H9 (cell line): ENCODE data around the gene IER5. TPM values are rescaled to one million over a fixed set of nuclear protein-coding genes. Genes with fewer than 3 reads are reported as not detected.

ENCODE experiments used
- DNase-seq: peaks from one replicate; pipeline ENCODE4 v3.0.0-alpha.2; 2017
- H2AFZ ChIP-seq: one replicate; pipeline ENCODE4 v1.6.1; 2013; ENCODE audit warnings: mild to moderate bottlenecking, low read length, control low read depth, moderate library complexity
- H2AK5ac ChIP-seq: 2 replicates; pipeline ENCODE4 v1.6.1; 2013; ENCODE audit warnings: low read length, control low read depth, mixed read lengths; ENCODE audit not compliant: insufficient read length
- H2BK120ac ChIP-seq: one replicate; pipeline ENCODE4 v1.6.1; 2013; ENCODE audit warnings: low read depth, mild to moderate bottlenecking, low read length, control low read depth, inconsistent platforms; ENCODE audit not compliant: poor library complexity, severe bottlenecking
- H2BK12ac ChIP-seq: 2 replicates; pipeline ENCODE4 v1.6.1; 2013; ENCODE audit warnings: low read length, control low read depth, mixed read lengths, low read depth; ENCODE audit not compliant: insufficient read length
- H2BK15ac ChIP-seq: 2 replicates; pipeline ENCODE4 v1.6.1; 2013; ENCODE audit warnings: low read depth, low read length, control low read depth
- H2BK20ac ChIP-seq: one replicate; pipeline ENCODE4 v1.6.1; 2013; ENCODE audit warnings: low read depth, mild to moderate bottlenecking, low read length, control low read depth, inconsistent platforms; ENCODE audit not compliant: poor library complexity, severe bottlenecking
- H2BK5ac ChIP-seq: 2 replicates; pipeline ENCODE4 v1.6.1; 2013; ENCODE audit warnings: low read length, control low read depth, mixed read lengths; ENCODE audit not compliant: insufficient read length
- H3K14ac ChIP-seq: 2 replicates; pipeline ENCODE4 v1.6.1; 2013; ENCODE audit warnings: low read length, control low read depth; ENCODE audit not compliant: insufficient read depth
- H3K18ac ChIP-seq: 2 replicates; pipeline ENCODE4 v1.6.1; 2013; ENCODE audit warnings: low read depth, mild to moderate bottlenecking, mixed read lengths, low read length, control low read depth; ENCODE audit not compliant: insufficient read length
- H3K23ac ChIP-seq: 2 replicates; pipeline ENCODE4 v1.6.1; 2013; ENCODE audit warnings: low read length, control low read depth, mixed read lengths, low read depth; ENCODE audit not compliant: insufficient read length
- H3K23me2 ChIP-seq: 2 replicates; pipeline ENCODE4 v1.6.1; 2013; ENCODE audit warnings: low read depth, mild to moderate bottlenecking, mixed read lengths, low read length, control low read depth; ENCODE audit not compliant: insufficient read length, poor library complexity, severe bottlenecking
- H3K27ac ChIP-seq: 2 replicates; pipeline ENCODE4 v1.5.1; 2013; ENCODE audit warnings: low read length, control low read depth, mixed read lengths, low read depth; ENCODE audit not compliant: insufficient read length
- H3K27me3 ChIP-seq: 2 replicates; pipeline ENCODE4 v1.6.1; 2013; ENCODE audit warnings: low read length, control low read depth, inconsistent platforms; ENCODE audit not compliant: insufficient read depth
- H3K4ac ChIP-seq: 2 replicates; pipeline ENCODE4 v1.6.1; 2013; ENCODE audit warnings: low read depth, mild to moderate bottlenecking, control low read depth, inconsistent platforms, low read length, moderate library complexity
- H3K4me1 ChIP-seq: 2 replicates; pipeline ENCODE4 v1.6.1; 2013; ENCODE audit warnings: low read length, control low read depth, inconsistent platforms; ENCODE audit not compliant: insufficient read depth
- H3K4me2 ChIP-seq: 2 replicates; pipeline ENCODE4 v1.6.1; 2013; ENCODE audit warnings: low read length, control low read depth, mixed read lengths; ENCODE audit not compliant: insufficient read length, insufficient read depth
- H3K56ac ChIP-seq: 2 replicates; pipeline ENCODE4 v1.6.1; 2013; ENCODE audit warnings: low read depth, mild to moderate bottlenecking, mixed read lengths, low read length, control low read depth; ENCODE audit not compliant: insufficient read length
- H3K79me1 ChIP-seq: 2 replicates; pipeline ENCODE4 v1.6.1; 2013; ENCODE audit warnings: low read depth, mild to moderate bottlenecking, moderate library complexity, low read length, control low read depth, inconsistent platforms; ENCODE audit not compliant: insufficient read depth, poor library complexity, severe bottlenecking
- H3K79me2 ChIP-seq: 2 replicates; pipeline ENCODE4 v1.6.1; 2013; ENCODE audit warnings: low read length, control low read depth, inconsistent platforms; ENCODE audit not compliant: insufficient read depth
- H3K9ac ChIP-seq: 2 replicates; pipeline ENCODE4 v1.6.1; 2013; ENCODE audit warnings: low read length, control low read depth, mixed read lengths; ENCODE audit not compliant: insufficient read length; ENCODE audit errors: extremely low read depth
- H3K9me3 ChIP-seq: one replicate; pipeline ENCODE4 v1.6.1; 2013; ENCODE audit warnings: low read depth, low read length, inconsistent platforms; ENCODE audit not compliant: control insufficient read depth
- H3T11ph ChIP-seq: one replicate; pipeline ENCODE4 v1.6.1; 2013; ENCODE audit warnings: mild to moderate bottlenecking, low read length, control low read depth, inconsistent platforms
- H4K20me1 ChIP-seq: one replicate; pipeline ENCODE4 v1.6.1; 2013; ENCODE audit not compliant: control insufficient read depth, insufficient read length, insufficient read depth
- H4K5ac ChIP-seq: 2 replicates; pipeline ENCODE4 v1.6.1; 2013; ENCODE audit warnings: low read depth, mild to moderate bottlenecking, mixed read lengths, low read length, control low read depth; ENCODE audit not compliant: insufficient read length
- H4K8ac ChIP-seq: replicated peaks from 2 replicates; pipeline ENCODE4 v1.6.1; 2013; ENCODE audit warnings: low read length, control low read depth, mixed read lengths, low read depth; ENCODE audit not compliant: insufficient read length
- H4K91ac ChIP-seq: 2 replicates; pipeline ENCODE4 v1.6.1; 2013; ENCODE audit warnings: low read depth, mild to moderate bottlenecking, moderate library complexity, mixed read lengths, low read length, control low read depth; ENCODE audit not compliant: insufficient read length
- H3K27ac Mint-ChIP-seq, 3 experiments: 2 replicates in 2 of 3; 3 replicates in 1 of 3; pipeline ENCODE4 v1.8.0; 2020 to 2021; ENCODE audit warnings: mixed read lengths in 3 of 3, mild to moderate bottlenecking in 1 of 3, moderate library complexity in 1 of 3
- H3K27me3 Mint-ChIP-seq: 2 replicates; pipeline ENCODE4 v1.8.0; 2021; ENCODE audit warnings: low read depth, mild to moderate bottlenecking, moderate library complexity, mixed read lengths
- H3K36me3 Mint-ChIP-seq, 3 experiments: 2 replicates in 2 of 3; 3 replicates in 1 of 3; pipeline ENCODE4 v1.8.0; 2020 to 2021; ENCODE audit warnings: low read depth in 3 of 3, mixed read lengths in 3 of 3; ENCODE audit not compliant: insufficient read depth in 1 of 3
- H3K4me1 Mint-ChIP-seq, 2 experiments: 2 replicates each; pipeline ENCODE4 v1.8.0; 2020; ENCODE audit warnings: mixed read lengths in 2 of 2
- H3K4me3 Mint-ChIP-seq, 2 experiments: 2 replicates in 1 of 2; 3 replicates in 1 of 2; pipeline ENCODE4 v1.8.0; 2020 to 2021; ENCODE audit warnings: mild to moderate bottlenecking in 2 of 2, mixed read lengths in 2 of 2, moderate library complexity in 1 of 2
- H3K9me3 Mint-ChIP-seq, 2 experiments: 2 replicates in 1 of 2; 3 replicates in 1 of 2; pipeline ENCODE4 v1.8.0; 2020; ENCODE audit warnings: mild to moderate bottlenecking in 2 of 2, mixed read lengths in 2 of 2, moderate library complexity in 1 of 2
- total RNA-seq: library from RNA; stranded (reverse); gene quantifications from 2 replicates; pipeline ENCODE4 v1.2.1, GENCODE V29; 2021
- TF ChIP-seq, protein P1 (sequence below): fragments of 200-600 bp; sonication (generic); conservative IDR thresholded peaks from 3 replicates; pipeline ENCODE4 v1.8.0; 2021; ENCODE audit warnings: antibody characterized with exemption, mild to moderate bottlenecking

IER5 gene
- total RNA-seq, 1 experiment from 2014 or later: 6.7 TPM

- Mint-ChIP-seq H3K36me3 (peaks cover 0 to 5% (median 5%) of the 10 kb centered on the region in 3 experiments; a peak in 2 of 7 replicates), H3K27me3 (peaks cover 7% of the 10 kb centered on the region), H3K27ac (no peak overlapping the region), H3K9me3 (peaks cover 0 to 7% of the 10 kb centered on the region in 2 experiments; a peak in 1 of 5 replicates), H3K4me3 (no peak overlapping the region), H3K4me1 (peaks cover 5 to 9% of the 10 kb centered on the region in 2 experiments; a peak in 3 of 4 replicates)
- Histone ChIP-seq H3K18ac (no peak overlapping the region), H3K27ac (no peak overlapping the region), H3K4ac (no peak overlapping the region), H4K20me1 (no peaks in the 10 kb centered on the region), H3K14ac (no peak overlapping the region), H3K9ac (no peak overlapping the region), H2BK120ac (no peak overlapping the region), H4K5ac (no peak overlapping the region), H4K91ac (no peak overlapping the region), H3K79me1 (no peaks in the 10 kb centered on the region), H3K56ac (no peak overlapping the region), H3T11ph (no peak overlapping the region), H4K8ac (no peak overlapping the region), H2BK5ac (no peak overlapping the region), H3K9me3 (no peaks in the 10 kb centered on the region), H3K4me2 (no peak overlapping the region), H2AK5ac (no peak overlapping the region), H3K4me1 (no peaks in the 10 kb centered on the region), H3K23ac (no peak overlapping the region), H3K79me2 (no peaks in the 10 kb centered on the region), H3K27me3 (no peaks in the 10 kb centered on the region), H2BK15ac (no peak overlapping the region), H2AFZ (no peak overlapping the region), H2BK12ac (no peak overlapping the region), H3K23me2 (no peaks in the 10 kb centered on the region), H2BK20ac (no peak overlapping the region)
- TF ChIP-seq, protein P1, sequence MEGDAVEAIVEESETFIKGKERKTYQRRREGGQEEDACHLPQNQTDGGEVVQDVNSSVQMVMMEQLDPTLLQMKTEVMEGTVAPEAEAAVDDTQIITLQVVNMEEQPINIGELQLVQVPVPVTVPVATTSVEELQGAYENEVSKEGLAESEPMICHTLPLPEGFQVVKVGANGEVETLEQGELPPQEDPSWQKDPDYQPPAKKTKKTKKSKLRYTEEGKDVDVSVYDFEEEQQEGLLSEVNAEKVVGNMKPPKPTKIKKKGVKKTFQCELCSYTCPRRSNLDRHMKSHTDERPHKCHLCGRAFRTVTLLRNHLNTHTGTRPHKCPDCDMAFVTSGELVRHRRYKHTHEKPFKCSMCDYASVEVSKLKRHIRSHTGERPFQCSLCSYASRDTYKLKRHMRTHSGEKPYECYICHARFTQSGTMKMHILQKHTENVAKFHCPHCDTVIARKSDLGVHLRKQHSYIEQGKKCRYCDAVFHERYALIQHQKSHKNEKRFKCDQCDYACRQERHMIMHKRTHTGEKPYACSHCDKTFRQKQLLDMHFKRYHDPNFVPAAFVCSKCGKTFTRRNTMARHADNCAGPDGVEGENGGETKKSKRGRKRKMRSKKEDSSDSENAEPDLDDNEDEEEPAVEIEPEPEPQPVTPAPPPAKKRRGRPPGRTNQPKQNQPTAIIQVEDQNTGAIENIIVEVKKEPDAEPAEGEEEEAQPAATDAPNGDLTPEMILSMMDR: no peak
- DNase-seq: no peak
Observed at GRCh38 chr1:181050922-181051321, 37.6 kb upstream of the IER5 start.
